GM20431 (cell line): ENCODE data around the gene GTPBP10.

Experiments used
- in situ Hi-C: fragments of 300-500 bp; cut with MseI, MboI; formaldehyde crosslinking; loops from one replicate; pipeline ENCODE4 v1.15.0; 2020; ENCODE audit warnings: low sequenced_read_pairs; ENCODE audit not compliant: unreplicated experiment

The GTPBP10 gene

DNA sequence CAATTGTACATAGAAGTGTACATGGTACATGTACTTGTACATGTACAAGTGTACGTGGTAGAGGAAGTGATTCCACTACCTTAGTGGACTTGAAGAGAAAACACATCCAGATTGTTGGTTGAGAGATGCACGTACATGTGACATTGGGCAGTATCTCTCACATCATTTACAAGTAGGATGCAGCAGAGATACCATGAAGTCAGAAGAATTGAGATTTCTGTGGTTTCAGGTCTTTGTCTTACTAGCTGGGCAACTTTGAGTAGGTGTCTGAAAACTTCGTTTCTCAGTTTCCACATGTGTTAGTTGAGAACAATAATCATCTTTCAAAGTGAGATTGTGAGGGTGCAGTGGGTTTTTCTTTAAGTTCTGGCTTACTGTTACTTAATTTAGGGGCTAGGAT is 78.2 kb downstream of the GTPBP10 start:
- in situ Hi-C loops: loop anchor here (25.0 kb wide), 2 partner anchors 162 to 262 kb away; partner anchors contain the start of gene STEAP1

DNA sequence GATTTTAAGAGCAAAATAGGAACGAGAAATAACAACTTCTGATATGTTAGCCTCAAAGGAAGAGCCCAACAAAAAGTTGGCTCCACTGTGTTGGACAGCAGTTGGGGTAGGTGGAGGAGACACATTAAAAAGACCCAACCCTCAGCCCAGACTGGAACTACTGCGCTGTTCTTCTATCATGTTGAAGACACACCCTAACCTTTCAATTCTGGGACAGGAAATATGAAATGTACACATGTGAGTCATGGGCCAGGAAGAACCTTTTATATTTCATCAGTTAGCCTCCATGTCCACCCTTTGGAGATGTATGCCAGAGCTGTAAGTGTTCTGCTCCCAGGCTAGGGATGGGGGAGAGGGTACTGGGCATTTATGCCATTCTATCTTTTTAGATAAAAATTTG is 78.9 kb downstream of the GTPBP10 start:
- in situ Hi-C loops: no loop called here

DNA sequence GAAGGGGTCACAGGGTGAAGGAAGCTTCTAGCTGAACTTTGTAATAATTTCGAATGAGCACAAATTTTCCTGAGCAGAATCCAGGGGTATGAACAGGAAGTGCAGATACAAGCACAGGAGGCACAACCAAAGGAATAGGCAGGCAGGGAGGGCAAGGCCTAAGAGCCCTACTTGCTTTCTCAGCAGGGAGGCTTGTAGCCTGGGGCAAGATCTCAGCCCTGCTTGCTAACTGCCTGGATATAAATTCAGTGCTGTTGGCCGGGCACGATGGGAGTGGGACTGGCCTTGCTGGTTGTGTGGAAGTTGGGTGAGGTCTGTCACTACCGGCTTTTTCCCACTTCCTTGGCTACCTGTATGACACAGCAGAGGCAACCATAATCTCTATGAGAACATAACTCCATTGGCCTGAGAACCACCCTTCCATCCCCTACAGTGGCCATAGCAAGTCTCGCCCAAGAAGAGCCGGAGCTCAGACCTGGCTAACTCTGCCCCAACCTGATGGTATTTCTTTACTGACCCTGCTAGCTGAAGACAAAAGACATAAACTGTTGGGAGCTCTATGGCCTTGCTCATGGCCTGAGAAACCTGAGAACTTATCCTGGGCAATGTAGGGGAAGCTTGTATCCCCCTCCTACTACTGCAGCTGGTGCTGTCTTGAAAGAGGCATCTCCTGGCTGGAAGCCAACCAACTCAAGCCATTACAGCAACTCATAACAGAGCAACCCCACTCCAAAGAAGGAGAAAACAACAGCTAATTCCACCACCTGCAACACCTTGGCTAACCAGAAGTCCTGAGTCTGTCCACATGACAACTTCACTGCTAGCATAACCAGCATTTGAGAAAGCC is 84.3 kb downstream of the GTPBP10 start:
- in situ Hi-C loops: no loop called here

DNA sequence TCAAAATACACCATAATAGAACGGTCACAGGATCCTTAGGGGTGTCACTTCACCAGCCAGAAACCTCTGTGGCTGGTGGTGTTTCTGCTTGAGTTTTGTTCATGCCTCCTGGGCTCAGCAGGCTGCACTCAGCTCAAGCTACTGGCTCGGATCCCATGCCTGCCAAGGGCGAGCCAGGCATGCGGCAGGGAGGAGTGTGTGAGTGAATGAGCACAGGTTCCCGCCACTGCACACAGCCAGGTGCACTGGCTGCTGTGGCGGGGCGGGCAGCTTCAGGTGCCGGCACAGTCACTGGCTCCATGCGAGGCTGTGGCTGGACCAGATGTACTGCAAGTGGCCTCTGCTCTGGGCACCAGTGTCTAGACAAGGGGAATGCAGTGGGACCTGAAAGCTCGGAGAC is 86.2 kb downstream of the GTPBP10 start:
- in situ Hi-C loops: no loop called here

DNA sequence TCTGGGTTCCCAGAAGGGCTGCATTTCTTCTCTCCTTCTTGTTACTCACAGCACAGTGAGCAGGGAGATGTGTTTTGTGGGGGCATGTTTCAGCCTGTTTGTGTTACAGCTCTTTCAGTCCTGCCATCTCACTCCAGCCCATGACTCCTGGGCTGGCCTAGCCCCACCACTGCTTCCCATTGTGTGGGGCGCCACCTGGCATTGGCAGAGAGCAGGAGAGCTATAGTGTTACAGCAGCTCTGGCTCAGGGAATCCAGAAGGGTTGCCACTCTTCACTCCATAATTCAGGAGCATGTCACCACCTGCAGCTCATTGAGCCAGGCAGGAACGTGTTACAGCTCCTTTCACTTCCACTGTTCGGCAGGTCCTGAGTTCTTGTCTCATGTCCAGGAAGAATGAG is 86.7 kb downstream of the GTPBP10 start:
- in situ Hi-C loops: no loop called here
